Stomach smooth muscle (tissue), 2 donors: Measurements from ENCODE around the gene ADAM19.

Experiments
- H3K27ac ChIP-seq: one replicate; pipeline ENCODE4 v1.7.0; 2013; ENCODE audit warnings: mild to moderate bottlenecking, low read length, inconsistent platforms
- H3K27me3 ChIP-seq, 2 donors: one replicate each; pipeline ENCODE4 v1.7.0; 2013; ENCODE audit warnings: low read length in 2 of 2; ENCODE audit not compliant: insufficient read depth in 2 of 2, control insufficient read depth in 1 of 2
- H3K36me3 ChIP-seq, 2 donors: one replicate each; pipeline ENCODE4 v1.7.0; 2013; ENCODE audit warnings: low read length in 2 of 2; ENCODE audit not compliant: control insufficient read depth in 2 of 2, insufficient read depth in 2 of 2
- H3K4me1 ChIP-seq: one replicate; pipeline ENCODE4 v1.7.0; 2013; ENCODE audit warnings: low read length; ENCODE audit not compliant: control insufficient read depth, insufficient read depth
- H3K4me3 ChIP-seq, 2 donors: one replicate each; pipeline ENCODE4 v1.7.0; 2013; ENCODE audit warnings: low read length in 2 of 2
- H3K9ac ChIP-seq, 2 donors: one replicate each; pipeline ENCODE4 v1.7.0; 2013; ENCODE audit warnings: low read length in 2 of 2, mild to moderate bottlenecking in 1 of 2
- H3K9me3 ChIP-seq, 2 donors: one replicate each; pipeline ENCODE4 v1.7.0; 2013; ENCODE audit warnings: low read length in 2 of 2; ENCODE audit not compliant: control insufficient read depth in 2 of 2
- donor health status: healthy.
- donor health status: Pancreatic carcinoma.

Gene ADAM19

DNA sequence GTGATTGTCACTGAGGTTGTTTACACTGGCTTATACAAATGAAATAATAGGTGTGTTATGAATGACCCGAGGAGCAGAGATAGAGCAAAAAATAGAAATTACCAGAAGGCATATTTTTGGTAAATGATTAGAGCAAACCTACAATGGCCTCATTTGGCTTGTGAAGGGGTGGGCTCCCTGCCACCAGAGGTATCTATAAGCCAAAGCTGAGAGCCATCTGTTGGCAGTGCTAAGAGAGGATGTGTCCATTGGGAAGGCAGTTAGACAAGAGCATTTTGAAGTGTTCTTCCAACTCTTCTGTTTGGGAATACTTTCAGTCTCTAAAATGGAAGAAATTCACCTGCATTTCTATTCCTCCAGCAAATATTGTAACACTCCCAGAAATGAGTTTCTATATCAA lies 104.9 kb downstream of the ADAM19 start:
- no peaks in the 10 kb centered on the region for H3K27me3 ChIP-seq
- H3K4me3 ChIP-seq, result no peak overlapping the region
- H3K9ac ChIP-seq, result no peak overlapping the region
- peaks cover 35 to 49% of the 10 kb centered on the region in 2 donors for H3K36me3 ChIP-seq
- H3K27ac ChIP-seq, result no peak overlapping the region
- no peaks in the 10 kb centered on the region for H3K9me3 ChIP-seq
- peaks cover 23% of the 10 kb centered on the region for H3K4me1 ChIP-seq

DNA sequence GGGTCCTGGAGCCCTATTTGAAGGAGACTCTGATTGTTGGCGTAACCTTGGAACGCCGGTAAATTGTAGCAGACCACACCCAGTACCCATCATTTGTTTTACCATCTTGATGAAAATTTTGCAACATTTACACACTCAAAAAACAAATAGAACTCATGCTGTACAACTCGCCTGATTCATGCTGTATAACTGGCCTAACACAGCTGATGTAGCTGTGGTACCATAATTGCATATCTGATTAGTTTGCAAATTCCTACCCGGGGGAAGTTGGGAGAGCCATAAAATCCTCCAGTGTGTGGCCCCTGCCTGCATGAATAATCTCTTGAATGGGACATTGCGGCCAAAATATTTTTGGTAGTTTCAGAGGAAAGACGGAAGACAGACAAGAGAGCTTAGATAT lies 105.9 kb downstream of the ADAM19 start:
- no peaks in the 10 kb centered on the region for H3K9me3 ChIP-seq
- H3K9ac ChIP-seq, result no peak overlapping the region
- peaks cover 34 to 49% of the 10 kb centered on the region in 2 donors for H3K36me3 ChIP-seq
- H3K27me3 ChIP-seq, result no peaks in the 10 kb centered on the region
- H3K4me3 ChIP-seq, result no peak overlapping the region
- H3K4me1 ChIP-seq, result peaks cover 22% of the 10 kb centered on the region
- peak overlapping the region; percentile 11 for H3K27ac ChIP-seq

DNA sequence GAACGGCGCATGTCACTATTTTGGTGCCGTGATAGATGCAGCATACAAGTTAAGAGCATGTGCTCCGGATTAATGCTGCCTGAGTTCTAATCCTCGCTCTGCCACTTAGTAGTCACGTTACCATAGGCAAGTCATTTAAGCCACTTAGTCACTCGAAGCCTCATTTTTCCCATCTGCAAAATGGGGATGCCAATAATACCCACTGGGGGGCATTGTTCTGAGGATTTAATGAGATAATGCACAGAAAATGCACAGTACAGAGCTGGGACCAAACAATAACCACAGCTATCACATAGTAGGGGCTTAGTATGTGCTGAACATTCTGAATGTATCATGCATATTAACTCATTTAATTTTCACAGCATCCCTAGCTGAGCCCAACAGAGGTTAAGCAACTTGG lies 106.5 kb downstream of the ADAM19 start:
- H3K27me3 ChIP-seq, result no peaks in the 10 kb centered on the region
- no peak overlapping the region for H3K4me3 ChIP-seq
- peaks cover 33 to 48% of the 10 kb centered on the region in 2 donors for H3K36me3 ChIP-seq
- H3K9me3 ChIP-seq, result no peaks in the 10 kb centered on the region
- H3K9ac ChIP-seq, result no peak overlapping the region
- H3K27ac ChIP-seq, result peak overlapping the region; percentile 11
- H3K4me1 ChIP-seq, result peaks cover 25% of the 10 kb centered on the region

DNA sequence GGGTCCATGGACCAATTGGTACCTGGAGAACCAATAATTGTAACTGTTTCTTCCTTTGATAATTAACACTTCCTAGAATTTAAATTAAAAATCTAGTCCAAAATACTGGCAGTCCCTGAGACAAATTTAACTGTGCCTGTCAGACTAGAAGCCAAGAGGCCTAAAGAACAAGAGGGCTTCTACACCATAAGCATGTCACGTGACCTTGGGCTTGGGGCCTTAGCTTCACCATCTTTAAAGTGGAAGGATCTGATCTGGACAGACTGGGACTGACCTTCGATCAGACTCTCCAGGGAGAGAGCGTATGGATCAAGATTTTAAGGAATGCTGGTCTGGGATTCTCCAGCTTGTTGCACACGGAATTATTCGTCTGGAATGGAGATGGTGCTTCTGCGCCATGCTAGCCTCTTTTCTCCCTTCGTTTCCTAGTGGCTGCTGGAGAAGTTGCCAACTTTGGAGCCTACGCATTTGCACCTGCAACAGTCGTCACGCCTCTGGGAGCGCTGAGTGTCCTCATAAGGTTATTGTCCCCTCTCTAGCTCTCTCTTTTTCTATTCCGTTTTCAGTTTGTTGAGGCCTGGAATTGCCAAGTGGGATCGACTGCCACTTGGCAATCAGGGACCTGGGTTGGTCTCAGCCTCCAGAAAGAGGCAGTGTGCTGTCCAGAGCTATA lies 107.1 kb downstream of the ADAM19 start:
- peaks cover 24% of the 10 kb centered on the region for H3K4me1 ChIP-seq
- H3K27me3 ChIP-seq, result no peaks in the 10 kb centered on the region
- H3K9me3 ChIP-seq, result no peaks in the 10 kb centered on the region
- H3K9ac ChIP-seq, result no peak overlapping the region
- peaks cover 31 to 45% of the 10 kb centered on the region in 2 donors for H3K36me3 ChIP-seq
- H3K27ac ChIP-seq, result no peak overlapping the region
- H3K4me3 ChIP-seq, result no peak overlapping the region

DNA sequence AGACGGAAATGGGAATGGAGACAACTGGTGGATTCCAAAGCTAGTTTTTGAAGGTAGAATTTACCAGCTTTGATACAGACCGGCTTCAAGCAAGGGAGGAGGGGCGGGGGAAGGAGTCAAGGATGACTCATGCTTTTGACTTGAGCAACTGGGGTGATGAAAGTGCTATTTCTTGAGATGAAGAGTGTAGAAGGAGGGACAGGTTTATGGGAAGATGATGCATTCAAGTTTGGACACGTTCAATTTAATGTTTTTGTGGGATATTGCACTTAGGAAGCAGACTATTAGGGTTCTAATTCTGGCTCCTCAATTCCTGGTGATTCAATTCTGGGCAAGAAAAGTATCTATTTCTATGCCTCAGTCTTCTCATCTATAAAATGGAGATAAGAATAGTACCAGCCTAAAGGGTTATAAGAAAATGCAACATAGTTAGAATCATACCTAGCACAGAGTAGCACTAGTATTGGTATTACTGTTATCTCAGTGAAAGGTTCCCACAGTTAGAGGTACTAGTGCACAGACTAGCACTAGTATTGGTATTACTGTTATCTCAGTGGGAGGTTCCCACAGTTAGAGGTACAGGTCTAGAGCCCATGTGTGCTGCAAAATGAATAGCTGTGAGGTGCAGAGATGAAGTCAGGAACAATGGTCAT lies 110.9 kb downstream of the ADAM19 start:
- Histone ChIP-seq H3K27ac (peak overlapping the region; percentile 73), H3K4me1 (peaks cover 44% of the 10 kb centered on the region), H3K9me3 (no peaks in the 10 kb centered on the region), H3K4me3 (peak overlapping the region in 1 of 2 donors; percentile 8), H3K9ac (peak overlapping the region in 1 of 2 donors; percentile 50), H3K36me3 (peaks cover 16 to 25% of the 10 kb centered on the region in 2 donors), H3K27me3 (no peaks in the 10 kb centered on the region)

DNA sequence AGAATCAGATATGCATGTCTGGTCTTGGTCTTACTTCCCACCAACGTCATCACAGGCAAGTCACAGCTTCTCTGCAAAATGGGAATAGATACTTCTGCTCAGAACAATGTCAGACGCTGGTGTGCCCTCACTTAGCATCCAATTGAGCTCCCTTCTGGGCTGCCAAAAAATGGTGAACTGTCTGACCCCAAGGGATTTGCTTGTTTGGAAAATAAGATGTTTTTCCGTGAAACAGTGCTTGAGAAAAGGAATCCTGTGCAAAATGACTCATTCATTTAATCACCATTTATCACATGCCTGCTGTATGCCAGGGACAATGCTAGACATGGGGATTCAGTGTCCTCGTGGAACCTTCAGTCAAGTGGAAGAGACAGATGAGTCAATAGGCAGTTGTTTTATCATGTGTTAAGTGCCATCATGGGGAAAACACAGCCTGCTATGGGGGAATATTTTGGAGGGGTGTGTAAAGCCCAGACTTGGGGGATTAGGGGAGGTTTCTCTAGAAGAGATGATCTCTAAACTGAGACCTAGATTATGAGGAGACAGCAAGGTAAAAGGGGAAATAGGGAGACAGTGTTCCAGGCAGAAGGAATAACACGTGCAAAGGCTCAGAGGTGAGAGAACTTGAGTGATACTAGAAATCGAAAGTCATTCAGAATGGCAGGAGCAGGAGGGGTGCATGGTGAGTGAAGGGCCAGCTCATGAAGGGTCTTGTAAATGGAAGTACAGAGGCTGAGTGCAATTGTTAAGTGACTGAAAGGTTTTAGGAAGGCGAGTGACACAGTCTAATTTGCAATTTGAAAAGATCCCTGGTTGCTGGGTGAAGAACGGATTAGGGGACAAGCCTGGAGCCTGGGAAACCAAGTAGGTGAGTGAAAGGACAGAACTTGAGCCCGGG lies 111.7 kb downstream of the ADAM19 start:
- Histone ChIP-seq H3K27me3 (no peaks in the 10 kb centered on the region), H3K4me1 (peaks cover 49% of the 10 kb centered on the region), H3K4me3 (peak overlapping the region; percentile 3 to 8), H3K9me3 (no peaks in the 10 kb centered on the region), H3K36me3 (peaks cover 13 to 20% of the 10 kb centered on the region in 2 donors), H3K27ac (peak overlapping the region; percentile 73), H3K9ac (peak overlapping the region in 1 of 2 donors; percentile 50)

DNA sequence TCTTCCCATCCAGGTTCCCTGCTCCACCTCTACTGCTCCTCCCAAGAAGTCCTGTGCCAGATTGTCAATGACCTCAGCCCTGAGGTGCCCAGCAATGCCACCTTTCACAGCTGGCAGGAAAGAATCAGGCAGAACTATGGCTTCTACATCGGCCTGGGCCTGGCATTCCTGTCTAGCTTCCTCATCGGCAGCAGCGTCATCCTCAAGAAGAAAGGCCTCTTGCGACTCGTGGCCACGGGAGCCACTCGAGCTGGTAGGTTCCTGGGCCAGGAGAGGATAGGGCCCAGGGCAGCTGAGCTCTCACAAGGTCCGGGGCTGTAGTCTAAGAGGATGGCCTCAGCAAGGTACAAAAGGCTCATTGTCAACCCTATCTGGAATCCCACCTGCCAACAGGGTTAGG lies 112.5 kb downstream of the ADAM19 start:
- peaks cover 55% of the 10 kb centered on the region for H3K4me1 ChIP-seq
- peak overlapping the region; percentile 73 for H3K27ac ChIP-seq
- H3K9ac ChIP-seq, result peak overlapping the region in 1 of 2 donors; percentile 50
- H3K27me3 ChIP-seq, result no peaks in the 10 kb centered on the region
- H3K9me3 ChIP-seq, result no peaks in the 10 kb centered on the region
- peaks cover 9 to 15% of the 10 kb centered on the region in 2 donors for H3K36me3 ChIP-seq
- H3K4me3 ChIP-seq, result no peak overlapping the region

DNA sequence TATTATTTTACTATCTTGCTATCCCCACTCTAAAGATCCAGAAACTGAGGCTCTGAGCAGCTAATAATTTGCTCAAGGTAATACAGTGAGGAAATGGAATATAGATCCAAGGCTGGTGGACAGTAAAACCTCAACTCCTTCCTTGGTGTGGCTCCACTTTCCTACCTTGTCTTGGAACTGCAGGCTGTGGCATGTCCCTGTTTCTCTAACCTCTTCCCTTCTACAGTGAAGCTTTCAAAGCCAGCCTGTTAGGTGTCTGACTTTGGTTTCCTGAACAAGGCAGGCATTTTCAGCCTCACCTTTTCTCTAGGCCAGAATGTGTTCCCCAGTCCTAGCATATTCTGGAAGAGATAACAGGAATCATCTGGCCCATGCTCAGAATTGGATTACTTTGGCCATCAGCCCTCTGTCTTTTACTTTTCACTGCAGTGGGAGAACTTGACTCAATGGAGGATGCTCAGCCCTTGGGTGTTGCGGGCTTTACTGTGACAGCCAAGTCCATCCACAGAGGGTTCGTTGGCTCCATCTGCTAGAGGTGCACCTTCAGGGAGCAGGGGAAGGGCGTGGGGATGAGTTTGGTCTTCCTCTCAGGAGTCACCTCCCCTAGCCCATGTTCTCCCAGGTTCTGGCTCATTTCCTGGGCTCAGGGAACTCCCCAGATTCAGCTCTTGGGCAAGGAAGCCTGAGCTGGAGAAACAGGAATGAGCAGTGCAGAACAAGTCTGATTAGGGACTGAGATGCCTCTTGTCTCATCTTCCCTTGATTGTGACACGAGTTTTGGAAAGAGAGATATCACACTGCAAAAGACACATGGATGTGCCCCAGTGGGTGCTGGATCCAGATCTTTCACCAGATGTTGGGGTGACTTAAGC lies 114.4 kb downstream of the ADAM19 start:
- Histone ChIP-seq H3K9me3 (no peaks in the 10 kb centered on the region), H3K27ac (peak overlapping the region; percentile 62), H3K9ac (peak overlapping the region; percentile 73 to 83), H3K36me3 (peaks cover 5 to 8% of the 10 kb centered on the region in 2 donors), H3K4me1 (peaks cover 56% of the 10 kb centered on the region), H3K27me3 (no peaks in the 10 kb centered on the region), H3K4me3 (peak overlapping the region; percentile 54 to 77)

DNA sequence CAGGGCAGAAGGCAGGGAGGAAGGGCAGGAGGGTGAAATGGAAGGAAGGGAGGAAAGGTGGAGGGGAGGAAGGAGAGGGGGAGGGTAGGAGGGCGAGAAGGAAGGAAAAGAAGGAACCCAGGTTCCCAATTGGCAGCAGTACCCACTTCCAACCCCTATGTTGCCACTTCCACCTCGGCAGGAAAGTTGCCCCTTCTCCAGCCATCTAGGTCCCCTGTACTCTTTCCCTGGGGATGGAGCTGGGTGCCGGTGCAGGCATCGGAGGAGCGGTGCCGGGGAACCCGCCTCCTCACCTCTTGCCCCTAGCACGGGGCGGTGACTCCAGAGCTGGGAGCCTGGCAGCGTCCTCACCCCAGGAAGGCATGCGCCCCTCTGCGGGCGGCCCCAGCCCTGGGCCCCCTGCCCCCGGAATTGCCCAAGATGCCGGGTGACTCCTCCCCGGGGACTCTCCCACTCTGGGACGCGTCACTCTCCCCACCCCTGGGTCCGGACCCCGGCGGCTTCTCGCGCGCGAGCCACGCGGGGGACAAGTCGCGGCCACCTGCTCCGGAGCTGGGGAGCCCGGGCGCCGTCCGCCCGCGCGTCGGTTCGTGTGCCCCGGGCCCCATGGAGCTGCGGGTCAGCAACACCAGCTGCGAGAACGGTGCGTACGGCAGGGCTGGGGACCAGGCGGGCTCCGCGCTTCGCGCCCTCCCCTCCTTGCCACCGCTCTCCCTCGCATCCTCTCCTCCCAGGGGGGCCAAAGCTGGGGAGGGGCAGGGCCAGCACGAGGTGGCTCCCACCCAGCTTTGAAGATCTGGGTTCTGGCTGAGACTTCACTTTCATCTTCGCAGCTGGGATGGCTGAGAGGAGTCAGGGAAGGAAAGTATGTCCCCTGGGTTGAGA lies 115.6 kb downstream of the ADAM19 start, which contains the start of gene NIPAL4:
TSS of gene NIPAL4 (plus strand) at position 499 of the 885 bp plus-strand sequence. CDS start at position 607, 108 bp downstream.
- no peaks in the 10 kb centered on the region for H3K27me3 ChIP-seq
- H3K9ac ChIP-seq, result peak within 1 kb of the TSS; percentile 73 to 83
- H3K27ac ChIP-seq, result peak within 1 kb of the TSS; percentile 62
- H3K4me3 ChIP-seq, result peak within 1 kb of the TSS; percentile 54 to 77
- H3K4me1 ChIP-seq, result peaks cover 55% of the 10 kb centered on the region
- H3K9me3 ChIP-seq, result no peaks in the 10 kb centered on the region
- H3K36me3 ChIP-seq, result peaks cover 3 to 4% of the 10 kb centered on the region in 2 donors
